NOMO-1 (cell line): Measurements from ENCODE around the gene C1RL.

Experiments
- DNase-seq, 2 experiments: peaks; one replicate each; lab custom pipeline; 2025; ENCODE audit not compliant: unreplicated experiment in 2 of 2; lab: John Stamatoyannopoulos, UW

Gene C1RL

DNA sequence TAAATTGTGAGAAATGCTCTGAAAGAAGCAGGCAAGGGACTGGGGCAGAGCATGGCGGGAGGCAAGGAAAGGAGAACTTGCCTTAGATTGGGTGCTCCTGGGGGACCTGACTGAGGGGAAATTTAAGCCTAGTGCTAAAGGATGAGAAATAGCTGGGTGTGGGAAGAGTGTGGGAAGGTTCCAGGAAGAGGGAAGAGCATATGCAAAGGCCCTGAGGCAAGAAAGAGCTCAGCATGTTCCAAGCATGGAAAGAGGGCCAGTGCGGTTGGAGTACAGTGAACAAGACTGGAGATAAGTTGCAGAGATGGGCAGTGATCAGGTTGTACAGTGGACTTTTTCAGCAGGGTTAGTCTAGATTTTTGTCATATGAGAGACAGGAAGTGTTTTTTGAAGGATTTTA is 30.2 kb upstream of the C1RL start:
- DNase-seq: no peak

DNA sequence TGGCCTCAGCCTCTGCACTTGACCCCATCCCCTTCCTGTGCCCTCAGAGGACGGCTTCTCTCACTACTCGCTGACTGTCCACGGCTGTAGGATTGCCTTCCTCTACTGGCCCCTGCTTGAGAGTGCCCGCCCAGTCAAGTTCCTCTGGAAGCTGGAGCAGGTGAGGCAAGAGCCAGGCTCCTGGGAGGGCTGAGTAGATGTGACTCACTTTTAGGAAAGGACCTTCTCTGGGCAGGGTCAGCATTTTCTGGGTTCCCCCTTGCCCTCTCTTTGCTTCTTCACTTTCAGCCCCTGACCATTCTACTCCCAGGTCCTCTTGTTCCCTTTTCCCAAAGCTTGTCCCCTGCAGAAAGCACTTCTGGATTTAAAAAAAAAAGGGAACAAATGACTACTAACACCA is 28.9 kb upstream of the C1RL start:
- DNase-seq: peak in 1 of 2 experiments; percentile 4

DNA sequence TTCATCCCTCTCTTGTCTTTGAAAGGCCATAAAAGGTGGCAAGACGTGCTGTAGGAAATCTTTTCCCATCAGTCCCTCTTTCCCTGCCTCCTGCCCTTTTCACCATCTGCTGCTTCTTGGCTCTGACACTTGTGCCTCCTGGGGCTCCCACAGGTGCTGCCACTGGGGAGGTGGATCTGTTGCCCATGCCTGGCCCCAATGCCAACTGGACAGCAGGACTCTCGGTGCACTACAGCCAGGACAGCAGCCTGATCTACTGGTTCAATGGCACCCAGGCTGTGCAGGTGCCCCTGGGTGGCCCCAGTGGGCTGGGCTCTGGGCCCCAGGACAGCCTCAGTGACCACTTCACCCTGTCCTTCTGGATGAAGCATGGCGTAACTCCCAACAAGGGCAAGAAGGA is 27.7 kb upstream of the C1RL start:
- no peak for DNase-seq

DNA sequence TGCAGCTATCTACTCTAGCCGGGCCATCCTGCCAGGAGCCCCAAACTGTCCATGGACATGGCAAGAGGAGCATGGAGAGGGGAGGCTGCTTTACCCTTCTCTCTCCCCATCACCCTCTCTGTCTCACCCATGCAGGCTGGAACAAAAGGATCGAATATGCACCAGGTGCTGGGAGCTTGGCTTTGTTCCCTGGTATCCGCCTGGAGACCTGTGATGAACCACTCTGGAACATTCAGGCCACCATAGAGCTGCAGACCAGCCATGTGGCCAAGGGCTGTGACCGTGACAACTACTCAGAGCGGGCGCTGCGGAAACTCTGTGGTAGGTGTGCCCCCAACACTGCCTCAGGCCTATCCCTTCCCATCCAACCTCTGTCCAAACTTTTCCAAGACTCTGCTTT is 27.1 kb upstream of the C1RL start:
- DNase-seq: no peak

DNA sequence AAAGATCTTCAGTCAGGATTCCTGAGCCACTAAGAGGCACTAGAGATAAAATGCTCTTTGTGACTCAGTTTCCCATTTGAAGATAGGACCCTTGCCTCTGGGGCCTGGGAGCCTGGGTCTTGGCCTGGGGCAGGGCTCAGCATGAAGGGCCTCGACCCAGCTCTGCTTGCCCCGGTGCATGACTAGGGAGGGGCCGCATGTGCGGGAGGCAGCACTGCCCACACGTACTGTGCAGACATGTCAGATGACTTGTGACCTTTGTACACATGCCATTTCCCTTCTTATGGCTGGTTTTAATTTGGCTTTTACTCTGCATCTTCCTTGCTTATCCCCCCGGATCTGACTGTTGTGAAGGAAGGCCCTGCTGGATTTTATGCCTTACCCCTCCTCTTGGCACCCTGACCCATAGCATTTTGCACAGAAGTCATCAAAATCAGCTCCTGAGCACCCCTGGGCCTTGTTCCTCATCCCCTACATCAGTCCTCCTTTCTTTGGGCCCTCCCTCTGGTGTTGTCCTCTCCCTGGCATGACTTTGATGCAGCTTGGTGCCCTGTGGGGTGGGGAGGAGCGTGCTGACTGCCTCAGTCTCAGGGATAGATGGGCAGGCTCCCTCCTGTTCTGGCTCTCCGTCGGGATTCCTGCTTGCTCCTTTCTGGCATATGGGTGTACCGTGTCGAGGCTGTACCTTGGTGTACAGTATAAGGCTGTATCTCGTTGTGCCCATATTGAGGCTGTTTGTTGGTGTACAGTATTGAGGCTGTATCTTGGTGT is 25.6 kb upstream of the C1RL start:
- no peak for DNase-seq

DNA sequence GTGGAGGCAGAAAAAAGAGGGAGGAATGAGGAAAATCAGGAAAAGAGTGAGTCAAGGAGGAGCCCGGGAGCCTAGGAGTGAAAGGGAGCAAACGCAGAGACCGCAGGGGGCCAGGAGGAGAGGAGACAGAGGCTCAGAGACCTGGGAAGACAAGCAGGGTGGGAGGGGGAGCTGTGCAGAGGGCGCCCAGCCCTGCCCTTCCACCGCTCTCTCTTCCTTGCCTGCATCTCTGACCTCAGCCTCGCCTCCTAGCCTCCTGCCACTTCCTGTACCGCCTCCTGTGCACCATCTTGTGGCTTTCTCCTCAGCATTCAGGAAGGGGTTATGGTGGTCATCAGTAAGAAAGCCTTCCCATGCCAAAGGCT is 22.5 kb upstream of the C1RL start:
- peak in 1 of 2 experiments; percentile 4 for DNase-seq

DNA sequence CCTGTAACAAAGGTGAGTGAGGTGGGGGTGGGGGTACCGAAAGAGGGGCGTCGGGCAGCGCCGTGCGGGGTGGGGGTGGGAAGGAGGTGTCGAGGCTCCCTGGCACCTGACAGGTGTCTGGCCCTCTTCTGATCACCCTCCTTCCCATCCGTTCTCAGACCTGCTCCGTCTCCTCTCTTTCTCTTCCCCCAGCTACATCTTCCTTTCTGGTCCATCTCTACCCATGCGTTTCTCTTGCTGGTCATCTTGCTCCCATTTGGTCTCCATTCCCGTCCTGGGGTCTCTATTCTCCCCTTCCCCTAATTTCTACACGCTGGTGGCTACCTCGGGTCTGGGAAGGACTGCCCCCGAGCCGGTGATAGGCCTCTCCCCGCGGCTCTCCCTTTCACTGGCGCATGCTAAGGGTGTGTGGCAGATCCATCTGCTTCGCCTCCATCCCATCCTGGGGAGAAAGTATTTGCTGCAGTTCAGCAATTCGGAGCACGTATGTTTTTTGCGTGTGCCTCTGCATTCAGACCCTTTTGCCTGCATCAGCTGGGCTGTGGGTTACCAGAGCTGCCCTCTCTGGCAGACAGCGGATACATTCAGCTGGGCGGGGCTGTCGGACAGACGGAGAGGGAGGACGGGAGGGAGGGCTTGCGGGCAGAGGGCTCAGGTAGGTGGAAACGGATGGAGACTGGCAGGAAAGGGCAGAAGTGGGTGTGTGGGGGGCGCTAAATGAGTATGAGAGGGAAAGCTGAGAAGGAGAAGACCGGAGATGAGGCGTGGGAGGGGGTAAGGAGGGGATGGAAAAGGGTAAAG is 21.9 kb upstream of the C1RL start:
- DNase-seq: no peak

DNA sequence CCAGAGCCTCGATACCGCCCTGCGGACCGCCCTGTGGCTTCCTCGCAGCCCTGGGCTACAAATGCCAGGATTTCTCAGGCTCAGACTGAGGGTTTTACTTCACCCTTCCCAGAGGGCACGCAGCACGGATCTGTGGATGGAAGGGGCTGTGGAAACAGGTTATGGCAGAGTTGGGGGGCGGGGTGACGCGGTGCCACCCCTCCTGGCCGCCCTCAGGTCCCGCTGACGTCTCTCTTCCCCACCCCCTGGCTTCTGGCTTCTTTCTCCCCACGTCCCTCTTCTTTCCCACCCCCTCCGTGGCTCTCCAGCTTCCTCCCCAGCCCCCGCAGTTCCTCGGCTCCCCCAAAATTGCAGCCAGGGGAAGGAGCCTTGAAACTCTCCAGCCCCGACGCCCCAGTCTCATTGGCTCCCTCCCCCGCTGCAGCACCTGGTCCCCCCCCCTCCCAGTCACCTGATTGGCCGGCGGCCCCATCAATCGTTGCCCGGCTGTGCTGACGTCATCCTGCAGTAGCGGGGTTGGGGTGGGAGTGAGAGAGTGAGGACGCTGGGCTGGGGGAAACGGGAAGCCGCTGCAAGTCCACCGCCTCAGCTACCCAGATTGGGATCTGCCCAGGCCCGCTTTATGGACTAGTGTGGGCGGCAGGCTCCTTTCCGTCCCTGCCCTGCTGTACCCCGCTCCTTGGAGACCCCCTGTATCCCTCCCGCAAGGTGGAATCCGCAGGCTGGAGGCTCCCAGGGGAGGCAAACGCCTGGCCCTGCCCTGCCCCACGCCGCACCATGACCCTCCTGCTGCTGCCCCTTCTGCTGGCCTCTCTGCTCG is 21.1 kb upstream of the C1RL start, which contains the start of gene CLSTN3:
Gene CLSTN3, plus strand, starts transcription at position 500 of the 820 bp plus-strand sequence. Its CDS starts 278 bp downstream, at position 778.
- peak; percentile 44 to 56 for DNase-seq

DNA sequence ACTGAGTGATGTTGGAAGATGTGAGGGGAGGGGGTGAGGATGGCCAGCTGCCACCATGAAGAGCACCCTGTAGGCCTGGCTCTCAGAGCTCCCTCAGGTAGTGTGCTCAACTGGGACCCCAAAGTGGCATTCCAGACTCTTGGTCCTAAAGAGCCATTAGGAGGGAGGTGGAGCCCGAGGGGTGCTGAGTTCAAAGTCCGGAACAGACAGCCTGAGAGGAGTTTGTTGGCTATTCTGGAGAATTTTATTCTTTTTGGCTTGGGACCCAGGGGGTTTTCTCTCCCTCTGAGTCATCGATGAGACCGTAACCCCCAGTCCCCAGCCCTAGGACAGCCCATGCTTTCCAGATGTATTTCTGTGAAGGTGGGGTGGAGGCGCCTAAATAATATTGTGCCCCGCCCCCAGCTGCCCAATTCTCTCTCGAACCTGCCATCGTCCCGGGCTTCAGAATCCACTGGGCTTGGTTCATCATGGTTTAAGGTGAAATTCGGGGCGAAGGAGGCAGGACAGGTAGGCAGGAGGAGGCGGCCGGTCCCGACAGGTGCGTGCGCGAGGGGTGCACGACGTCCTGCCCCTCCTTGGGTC is 20.4 kb upstream of the C1RL start:
- DNase-seq: no peak

DNA sequence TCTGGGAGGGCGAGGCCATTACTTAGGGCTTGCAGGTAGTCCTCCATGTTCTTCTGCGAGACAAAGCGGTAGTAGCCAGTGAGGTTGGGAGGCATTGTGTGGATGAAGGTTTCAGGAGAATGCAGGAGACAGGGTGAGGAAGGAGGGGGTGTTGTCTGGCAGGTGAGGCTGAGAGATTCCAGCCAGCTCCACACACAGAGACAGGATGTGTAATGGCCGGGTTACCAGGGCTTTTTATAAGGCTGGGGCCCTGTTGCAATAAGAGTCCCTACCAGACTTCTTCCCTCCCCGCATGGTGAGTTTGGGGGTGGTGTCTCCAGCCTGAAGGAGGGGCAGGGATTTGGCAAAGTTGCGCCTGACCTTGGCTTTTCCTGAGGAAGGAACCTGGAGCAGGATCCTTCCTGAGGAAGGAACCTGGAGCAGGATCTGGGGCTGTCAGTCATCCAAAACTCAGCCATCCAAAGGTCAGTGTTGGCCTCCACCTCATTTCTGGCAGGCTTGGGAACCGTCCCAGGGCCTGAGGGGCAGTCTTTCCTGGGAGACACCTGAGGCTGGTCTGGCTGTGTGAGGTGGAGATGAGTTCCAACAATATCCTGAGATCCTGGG is 19.8 kb upstream of the C1RL start, which contains the start of gene RBP5:
Gene RBP5, minus strand, starts transcription at position 209 of the 606 bp plus-strand sequence. Its CDS starts 114 bp downstream, at position 95.
- no peak for DNase-seq

DNA sequence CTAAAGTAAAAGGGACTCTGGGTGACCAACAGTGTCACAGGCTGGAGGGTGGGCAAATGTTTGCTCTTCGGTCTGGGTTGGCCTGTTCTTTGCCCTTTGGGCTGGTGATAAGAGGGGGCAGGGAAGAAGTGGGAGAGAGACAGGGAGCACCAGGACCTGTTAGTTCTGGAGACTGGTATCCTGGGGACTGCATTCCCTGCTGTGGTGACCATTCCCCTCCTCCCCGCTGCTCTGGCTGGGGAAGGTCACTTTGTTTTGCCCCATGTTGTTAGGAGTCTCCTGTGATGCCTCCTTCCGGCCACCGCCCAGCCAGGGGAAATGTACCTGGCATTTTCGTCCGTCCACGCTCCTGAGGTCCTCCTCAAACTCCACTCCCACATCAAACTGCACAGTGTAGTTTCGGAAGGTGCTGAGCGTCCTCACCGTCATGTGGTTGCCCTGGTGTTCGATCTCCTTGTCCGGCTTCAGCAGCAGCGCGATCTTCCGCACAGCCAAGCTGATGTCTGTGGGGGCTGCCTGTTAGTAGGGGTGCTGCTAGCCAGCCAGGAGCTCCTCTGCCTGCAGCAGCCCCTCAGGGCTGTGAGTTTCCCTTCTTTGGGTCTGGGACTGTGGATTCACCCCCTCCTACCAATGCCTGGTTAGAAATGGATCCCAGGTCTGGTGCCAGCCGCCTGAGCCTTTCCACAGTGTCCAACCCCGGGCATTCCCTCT is 19.1 kb upstream of the C1RL start:
- no peak for DNase-seq

DNA sequence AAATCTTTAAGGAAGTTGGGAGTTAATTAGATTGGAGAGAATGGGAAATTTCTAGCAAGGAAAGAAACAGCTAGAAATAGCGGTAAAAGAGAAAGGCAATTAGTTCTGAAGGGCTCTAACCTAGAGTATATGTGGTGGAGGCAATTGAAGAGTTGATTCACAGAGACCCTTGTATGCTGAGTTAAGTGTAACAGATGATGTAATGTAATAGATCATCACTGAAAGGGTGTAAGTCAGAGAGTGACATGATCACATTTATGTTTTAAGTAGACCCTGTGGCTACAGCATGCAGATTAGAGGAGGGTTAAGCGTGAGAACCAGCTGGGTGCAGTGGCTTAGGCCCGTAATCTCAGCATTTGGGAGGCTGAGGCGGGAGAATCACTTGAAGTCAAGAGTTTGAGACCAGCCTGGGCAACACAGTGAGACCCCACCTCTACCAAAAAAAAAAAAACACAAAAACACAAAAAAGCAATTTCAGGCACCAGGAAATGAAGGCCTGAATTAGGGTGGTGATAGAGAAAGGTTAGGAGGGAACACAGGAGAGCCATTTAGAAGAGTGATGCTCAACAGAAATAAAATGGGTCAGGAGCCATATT is 16.7 kb upstream of the C1RL start:
- DNase-seq: no peak

DNA sequence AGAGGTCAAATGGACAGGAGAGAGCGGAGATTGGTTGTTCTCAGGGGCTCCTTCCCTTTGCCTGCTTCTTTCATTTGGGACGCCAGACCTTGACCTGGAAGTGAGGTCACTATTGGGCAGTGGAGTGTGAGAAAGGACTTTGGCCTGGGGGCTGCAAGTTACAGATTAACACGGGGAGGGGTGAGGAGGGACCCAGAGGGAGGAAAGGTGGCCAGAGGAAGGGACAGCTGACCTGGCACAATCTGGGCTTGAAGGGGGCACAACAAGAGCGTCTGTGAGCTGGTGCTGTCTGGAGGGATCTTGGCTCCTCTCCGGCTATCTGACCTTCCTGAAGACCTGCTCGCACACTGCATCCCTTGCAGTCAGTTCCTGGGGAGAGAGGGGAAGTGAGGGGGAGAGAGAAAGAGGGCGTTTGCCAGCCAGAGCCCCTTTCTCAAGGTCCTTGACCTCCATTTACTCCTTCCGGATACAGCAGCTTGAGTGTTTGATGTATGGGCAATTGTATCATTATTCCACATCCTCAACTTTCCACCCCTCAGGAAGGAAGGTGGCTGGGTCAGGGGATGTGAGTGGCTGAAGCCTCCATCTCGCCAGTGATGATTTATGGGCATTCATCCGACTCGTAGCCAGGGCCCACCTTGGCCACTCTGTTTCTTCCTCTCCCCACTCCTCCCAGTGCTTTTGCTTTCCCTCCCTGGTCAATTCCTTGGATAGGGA is 14.9 kb upstream of the C1RL start:
- no peak for DNase-seq

DNA sequence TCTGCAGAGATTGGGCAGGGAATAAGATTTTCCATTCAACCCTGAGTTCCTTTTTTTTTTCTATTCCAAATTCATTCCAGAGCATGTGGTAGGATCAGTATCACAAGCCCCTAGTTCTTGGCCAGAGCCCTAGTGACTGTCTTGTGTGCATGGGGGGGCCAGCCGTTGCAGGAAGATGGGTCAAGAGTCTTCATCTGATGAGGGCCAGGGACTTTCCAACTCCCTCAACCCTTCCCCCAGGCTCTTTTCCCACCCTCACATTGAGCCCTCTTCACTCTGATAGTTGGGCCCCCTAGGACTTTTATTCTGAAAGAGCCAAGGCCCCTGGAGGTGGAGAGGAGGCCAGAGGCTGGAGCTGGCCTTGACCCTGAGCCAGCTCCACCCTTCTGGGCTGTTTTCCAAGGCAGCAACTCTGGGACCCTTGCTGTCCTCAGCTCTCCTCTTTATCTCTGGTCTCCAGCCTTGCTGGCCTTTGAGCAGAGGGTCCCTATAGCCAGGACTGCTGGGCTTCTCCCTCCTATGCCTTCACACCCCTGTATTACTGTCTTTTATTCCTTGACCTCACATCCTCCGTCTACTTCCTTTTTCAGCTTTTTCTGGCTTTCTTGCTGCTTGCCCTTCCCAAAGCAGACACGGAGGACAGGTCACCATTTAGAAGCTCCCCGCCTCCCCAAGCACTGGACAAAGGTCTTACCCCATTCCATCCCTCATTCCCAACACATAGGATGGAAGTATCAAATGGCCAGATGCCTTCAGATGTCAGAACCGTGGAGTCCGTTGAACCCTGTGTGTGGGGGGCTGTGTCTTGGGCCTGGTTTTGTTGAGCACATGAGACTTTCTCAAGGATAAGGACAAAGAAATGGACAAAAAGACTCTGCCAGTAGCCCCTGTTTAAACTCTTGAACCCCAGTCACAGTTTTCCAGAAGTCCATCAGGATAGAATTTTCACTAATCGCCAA is 14.1 kb upstream of the C1RL start:
- no peak for DNase-seq

DNA sequence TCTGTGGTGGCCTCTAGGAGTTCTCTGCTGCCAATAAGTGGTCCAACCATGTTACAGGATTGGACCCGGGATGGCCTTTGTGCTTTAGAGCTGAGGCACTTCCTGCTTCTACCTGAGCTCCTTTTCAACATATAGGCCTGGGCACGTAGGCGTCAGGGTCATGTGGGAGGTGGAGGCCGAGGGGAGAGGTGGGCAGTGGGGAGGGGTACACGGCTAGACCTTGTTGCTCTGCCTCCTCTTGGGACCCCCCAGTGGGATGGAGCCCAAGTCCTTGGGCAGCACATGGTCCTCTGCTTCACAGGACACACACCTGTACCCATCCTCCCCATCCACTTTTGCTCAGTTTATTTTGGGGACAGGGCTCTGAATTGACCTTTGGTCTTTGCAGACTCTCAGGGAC is 12.3 kb upstream of the C1RL start:
- DNase-seq: no peak

DNA sequence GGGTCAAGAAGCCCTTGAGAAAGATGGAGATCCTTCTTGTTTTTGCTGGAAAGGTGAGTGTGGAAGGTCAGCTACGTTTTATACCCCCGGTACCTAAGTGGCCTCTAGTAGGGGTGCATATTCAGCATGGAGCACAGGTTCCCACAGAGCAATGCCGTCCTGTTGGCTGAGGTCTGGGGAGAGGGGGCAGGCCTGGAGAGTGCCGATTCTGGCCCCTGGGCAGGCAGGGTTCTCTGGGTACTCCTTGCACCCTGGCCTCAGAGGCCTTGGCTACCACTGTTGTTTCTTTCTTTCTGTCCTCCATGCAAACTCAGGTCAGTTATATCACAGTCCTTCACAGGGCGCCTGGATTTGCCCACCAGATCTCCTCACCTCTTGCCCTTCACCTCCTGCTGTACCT is 11.2 kb upstream of the C1RL start:
- no peak for DNase-seq

DNA sequence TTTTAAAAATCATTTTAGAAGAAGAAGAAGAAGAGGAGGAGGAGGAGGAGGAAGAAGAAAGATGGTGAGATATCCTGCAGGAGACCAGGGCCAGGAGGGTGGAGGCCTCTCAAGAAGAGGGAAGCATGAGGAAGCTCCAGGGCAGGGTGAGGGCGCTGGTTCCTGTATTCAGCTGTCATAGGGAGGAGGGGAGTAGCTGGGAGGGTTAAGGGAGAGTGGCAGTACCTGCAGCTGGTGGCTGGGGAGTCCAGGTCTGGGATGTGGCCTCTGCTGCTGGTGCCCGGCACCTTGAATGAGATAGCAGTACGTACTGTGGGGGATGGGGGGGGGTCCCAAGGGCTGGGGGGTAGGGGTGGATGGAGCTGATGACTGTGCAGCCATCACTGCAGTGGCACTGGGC is 9.9 kb upstream of the C1RL start:
- DNase-seq: no peak

DNA sequence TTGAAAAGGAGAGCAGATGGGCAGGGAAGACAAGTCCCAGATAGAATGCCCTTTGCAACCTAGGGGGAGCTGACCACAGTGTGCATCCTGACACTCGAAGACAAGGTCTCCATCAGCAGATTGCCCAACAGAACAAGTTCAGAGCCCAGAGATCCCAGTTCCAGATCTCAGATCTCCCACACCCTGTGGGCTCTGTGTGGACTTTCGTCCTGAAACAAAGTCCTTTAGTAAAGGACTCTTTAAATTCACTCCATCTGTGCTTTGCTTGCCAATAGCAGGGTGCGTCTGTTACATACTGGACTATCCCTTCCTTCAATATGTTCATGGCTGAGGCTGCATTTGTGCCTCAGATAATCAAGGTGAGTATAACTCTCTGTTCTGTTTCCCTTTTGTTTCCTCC is 8.7 kb upstream of the C1RL start:
- DNase-seq: no peak
